D721Med (cell line): ENCODE results near the gene ITGAV.

ENCODE experiments used
- DNase-seq: peaks from one replicate; pipeline ENCODE4 v3.0.0; 2011; ENCODE audit warnings: low spot score; ENCODE audit not compliant: insufficient read length
- FAIRE-seq: peaks from 2 replicates; lab custom pipeline; 2011; peaks lifted over from hg19 to GRCh38; lab: Jason Lieb, UNC
- TF ChIP-seq, protein P1 (sequence below): IDR thresholded peaks from 2 replicates; pipeline ENCODE4 v1.5.1; 2012; ENCODE audit warnings: mild to moderate bottlenecking, control low read depth; ENCODE audit not compliant: insufficient read depth; ENCODE audit errors: missing control alignments

Gene ITGAV

DNA sequence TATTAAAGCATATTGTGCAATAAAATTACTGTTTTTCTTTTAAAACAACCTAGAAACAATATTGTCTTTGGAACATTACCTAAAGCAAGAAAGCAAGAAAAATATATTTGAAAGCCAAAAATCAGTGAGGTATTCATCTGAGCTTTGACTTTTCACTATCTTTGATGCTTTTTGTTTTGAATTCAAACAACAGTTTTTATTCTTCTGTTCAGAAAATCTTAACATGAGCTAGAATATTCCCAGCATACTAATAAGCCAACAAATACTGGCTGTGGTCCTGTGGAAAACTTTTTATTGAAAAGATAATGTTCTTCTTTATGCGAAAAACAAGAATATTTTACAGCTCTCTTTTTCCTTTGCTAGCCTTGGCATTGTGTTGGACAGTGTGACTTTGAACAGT, 123.8 kb downstream of the ITGAV start:
- DNase-seq, result no peak
- no peak for FAIRE-seq
- TF ChIP-seq, protein P1, sequence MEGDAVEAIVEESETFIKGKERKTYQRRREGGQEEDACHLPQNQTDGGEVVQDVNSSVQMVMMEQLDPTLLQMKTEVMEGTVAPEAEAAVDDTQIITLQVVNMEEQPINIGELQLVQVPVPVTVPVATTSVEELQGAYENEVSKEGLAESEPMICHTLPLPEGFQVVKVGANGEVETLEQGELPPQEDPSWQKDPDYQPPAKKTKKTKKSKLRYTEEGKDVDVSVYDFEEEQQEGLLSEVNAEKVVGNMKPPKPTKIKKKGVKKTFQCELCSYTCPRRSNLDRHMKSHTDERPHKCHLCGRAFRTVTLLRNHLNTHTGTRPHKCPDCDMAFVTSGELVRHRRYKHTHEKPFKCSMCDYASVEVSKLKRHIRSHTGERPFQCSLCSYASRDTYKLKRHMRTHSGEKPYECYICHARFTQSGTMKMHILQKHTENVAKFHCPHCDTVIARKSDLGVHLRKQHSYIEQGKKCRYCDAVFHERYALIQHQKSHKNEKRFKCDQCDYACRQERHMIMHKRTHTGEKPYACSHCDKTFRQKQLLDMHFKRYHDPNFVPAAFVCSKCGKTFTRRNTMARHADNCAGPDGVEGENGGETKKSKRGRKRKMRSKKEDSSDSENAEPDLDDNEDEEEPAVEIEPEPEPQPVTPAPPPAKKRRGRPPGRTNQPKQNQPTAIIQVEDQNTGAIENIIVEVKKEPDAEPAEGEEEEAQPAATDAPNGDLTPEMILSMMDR, result no peak

DNA sequence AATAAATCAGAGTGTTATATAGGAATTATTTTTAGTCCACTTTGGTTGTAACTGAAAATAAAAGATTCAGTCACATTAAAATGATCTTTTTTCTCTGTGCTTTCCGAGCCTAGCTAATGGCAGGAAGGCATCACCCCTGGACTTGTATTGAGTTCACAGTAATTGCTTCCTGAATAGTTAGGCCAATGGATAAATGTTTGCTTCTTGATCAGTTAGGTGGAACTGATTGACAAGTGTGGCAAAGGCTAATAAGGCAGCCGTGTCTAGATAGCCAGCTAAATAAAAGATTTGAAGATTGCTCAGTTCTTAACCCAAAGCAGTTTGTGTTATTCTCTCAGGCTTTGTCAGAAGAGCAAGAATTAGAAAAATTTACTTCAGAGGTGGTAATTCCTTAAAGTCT, 124.8 kb downstream of the ITGAV start:
- TF ChIP-seq, protein P1, result no peak
- FAIRE-seq (no peak), DNase-seq (no peak)

DNA sequence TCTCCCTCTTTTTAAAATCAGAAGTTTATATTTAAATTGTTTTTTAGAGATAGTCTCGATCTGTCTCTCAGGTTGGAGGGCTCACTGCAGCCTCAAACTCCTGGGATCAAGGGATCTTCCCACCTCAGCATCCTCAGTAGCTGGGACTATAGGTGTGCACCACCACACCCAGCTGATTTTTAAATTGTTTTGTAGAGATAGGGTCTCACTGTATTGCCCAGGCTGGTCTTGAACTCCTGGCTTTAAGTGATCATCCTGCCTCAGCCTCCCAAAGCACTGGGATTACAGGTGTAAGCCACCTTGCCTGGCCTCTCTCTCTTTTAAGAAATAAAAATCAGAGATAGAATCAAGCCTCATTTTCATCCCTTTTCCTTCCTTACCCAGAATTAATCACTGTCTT, 126.1 kb downstream of the ITGAV start:
- TF ChIP-seq, protein P1, result no peak
- DNase-seq (no peak), FAIRE-seq (no peak)

DNA sequence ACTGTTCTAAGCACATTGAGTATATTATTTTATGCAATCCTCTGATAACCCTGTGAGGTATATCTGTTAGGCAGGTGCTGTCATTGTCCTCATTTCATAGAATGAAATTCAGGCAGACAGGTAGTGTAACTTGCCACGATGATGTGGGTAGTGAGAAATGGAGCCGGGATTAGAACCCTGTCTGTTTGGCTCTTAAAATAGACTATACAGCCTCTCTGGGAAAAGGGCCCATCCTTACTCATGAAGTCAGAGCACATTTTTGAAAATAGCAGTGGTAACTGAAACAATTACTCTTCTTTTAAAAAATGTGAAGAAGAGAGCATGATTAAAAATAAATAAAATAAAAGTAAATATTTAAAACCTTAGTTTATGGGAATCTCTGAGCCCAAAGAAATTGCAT, 127.0 kb downstream of the ITGAV start:
- FAIRE-seq, result no peak
- TF ChIP-seq, protein P1, result no peak
- DNase-seq, result no peak

DNA sequence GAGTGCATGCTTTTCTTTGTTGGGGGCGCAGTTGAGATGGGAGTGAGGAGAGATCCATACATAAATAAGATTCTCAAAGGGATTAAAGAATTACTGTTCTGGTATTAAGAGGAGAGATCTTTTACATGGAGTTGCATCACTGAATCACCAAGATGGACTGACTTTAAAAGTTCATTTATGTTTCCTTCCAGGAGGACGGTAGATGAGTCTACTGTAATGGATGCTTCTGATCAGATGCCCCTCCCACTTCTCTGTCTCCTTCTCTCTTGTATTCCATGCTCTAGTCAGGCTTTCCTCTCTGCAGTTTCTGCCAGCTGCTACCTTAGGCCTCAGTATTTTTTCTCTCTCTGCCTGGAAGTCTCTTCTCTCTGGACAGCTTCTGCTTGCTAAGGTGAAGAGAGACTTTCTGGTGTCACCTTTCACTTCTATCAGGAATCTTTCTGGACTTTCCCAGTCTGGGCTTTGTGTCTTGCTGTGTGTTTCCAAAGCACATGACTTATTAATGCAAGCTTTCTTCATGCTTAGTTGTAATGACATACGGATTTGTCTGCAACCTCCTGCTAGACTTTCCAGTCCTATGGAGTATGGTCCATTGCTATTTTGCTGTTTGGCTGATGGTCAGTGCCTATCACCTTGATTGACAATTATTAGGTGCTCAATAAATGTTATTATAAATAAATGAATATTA, 127.6 kb downstream of the ITGAV start:
- TF ChIP-seq, protein P1, result no peak
- no peak for FAIRE-seq
- DNase-seq, result no peak

DNA sequence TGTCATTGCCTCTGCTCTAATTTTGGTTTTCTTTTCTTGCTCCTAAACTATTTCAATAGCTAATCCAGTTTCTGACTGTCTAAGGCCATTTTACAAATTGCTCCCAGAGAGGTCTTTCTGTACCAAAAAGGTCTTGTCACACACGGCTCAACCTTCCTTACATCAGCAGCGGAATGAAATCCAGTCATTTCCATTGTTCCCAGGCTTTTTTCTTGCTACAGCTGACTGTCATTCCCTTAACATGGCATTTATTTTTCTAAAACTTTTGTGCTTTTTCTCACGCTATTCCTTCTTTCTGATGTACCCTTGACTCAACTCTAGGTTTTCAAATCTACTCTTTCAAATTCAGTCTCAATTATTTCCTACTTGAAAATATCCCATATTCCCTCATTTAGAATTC, 128.3 kb downstream of the ITGAV start:
- TF ChIP-seq, protein P1, result no peak
- DNase-seq, result no peak
- no peak for FAIRE-seq

DNA sequence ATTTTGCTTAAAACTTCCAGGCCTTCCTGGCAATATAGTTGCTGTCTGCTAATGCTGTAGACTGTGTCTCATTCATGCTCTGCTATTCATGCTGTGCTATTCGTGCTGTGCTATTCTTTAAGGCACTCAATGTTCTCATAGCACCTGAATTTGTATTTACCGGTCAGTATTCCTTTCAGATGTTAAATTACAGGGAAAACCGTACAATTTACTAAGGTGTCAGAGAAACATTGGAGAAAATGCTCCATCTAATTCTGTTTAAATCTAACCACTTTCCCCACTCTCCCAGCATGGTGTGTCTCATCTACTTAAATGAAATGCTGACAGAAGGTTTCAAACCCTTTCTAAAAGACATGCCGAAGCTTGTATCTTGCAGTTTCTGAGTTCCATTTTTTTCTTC, 129.0 kb downstream of the ITGAV start:
- DNase-seq (no peak), FAIRE-seq (no peak)
- TF ChIP-seq, protein P1, result no peak
